Measurements from ENCODE around the gene BRINP1. TPM values are rescaled to one million over a fixed set of nuclear protein-coding genes. Genes with fewer than 3 reads are reported as not detected.

BRINP1 gene, protein sequence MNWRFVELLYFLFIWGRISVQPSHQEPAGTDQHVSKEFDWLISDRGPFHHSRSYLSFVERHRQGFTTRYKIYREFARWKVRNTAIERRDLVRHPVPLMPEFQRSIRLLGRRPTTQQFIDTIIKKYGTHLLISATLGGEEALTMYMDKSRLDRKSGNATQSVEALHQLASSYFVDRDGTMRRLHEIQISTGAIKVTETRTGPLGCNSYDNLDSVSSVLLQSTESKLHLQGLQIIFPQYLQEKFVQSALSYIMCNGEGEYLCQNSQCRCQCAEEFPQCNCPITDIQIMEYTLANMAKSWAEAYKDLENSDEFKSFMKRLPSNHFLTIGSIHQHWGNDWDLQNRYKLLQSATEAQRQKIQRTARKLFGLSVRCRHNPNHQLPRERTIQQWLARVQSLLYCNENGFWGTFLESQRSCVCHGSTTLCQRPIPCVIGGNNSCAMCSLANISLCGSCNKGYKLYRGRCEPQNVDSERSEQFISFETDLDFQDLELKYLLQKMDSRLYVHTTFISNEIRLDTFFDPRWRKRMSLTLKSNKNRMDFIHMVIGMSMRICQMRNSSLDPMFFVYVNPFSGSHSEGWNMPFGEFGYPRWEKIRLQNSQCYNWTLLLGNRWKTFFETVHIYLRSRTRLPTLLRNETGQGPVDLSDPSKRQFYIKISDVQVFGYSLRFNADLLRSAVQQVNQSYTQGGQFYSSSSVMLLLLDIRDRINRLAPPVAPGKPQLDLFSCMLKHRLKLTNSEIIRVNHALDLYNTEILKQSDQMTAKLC
- total RNA-seq: 0.26 and 1.9 TPM in 2 replicates

DNA sequence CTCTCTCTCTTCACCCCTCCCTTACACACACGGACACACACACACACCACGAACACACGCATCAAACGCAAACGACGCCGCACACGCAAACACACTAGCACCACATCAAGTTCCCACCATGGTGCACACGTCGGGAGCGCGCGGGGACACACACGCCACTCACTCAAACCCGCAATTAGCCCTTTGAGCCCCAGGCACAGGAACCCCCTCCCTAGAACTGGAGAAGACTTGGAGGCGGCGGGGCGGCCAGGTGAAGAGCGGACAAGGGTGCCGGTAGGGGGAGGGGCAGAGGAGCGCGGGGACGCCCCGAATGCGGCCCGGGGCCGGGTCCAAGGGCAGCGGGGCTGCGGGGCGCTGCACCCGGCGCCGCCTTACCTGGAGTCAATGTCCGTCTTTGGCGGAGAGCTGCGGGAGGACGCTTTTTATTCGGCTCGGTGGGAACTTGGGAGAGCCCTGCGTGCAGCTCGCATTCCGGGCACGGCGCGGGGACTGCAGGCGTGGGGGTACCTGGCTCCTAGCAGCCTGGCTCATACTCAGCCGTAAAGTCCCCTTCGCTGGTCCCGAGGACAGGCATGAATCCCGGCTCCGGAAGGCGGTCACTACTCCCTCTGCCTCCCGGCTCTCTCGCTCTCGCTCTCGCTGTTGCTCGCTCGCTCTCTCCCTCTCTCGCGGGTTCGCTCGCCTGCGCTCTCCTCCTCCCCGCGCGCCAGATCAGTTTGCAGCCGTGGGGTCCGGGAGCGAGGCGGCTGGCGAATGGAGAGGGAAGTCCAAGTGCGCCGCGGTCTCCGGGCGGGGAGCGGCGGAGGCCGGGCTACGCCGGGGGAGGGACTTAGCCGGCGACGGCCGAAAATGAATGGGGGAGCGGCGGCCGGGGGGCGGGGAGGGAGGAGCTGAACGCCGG is at the start of gene BRINP1:
Gene BRINP1 (minus strand): TSS at position 755 of the 901 bp plus-strand sequence. CDS start 56,080 bp downstream, outside the sequence.
- peak in 1 of 2 donors; percentile 8 for DNase-seq (ENCODE audit: low read depth in 2 of 2)

DNA sequence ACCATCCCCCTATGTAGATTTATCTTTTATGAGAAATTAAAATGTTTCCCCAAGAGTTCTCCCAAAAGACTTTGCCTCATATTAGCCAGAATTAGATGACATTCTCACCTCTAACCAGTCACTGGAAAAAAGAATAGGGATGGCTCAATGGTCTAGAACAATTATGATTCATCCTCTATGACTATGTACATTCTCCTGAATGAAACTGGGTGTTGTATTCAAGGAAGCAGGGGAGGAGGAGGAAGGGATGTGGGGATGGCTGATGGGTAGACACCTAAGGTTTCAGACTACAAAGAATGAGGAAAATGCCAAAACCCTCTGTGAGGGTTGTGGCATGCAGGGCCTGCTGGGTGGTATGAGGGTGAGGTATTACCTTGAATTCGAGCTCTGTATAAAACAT is 49.5 kb upstream of the BRINP1 start:
- DNase-seq (ENCODE audit: low read depth in 2 of 2): no peak

DNA sequence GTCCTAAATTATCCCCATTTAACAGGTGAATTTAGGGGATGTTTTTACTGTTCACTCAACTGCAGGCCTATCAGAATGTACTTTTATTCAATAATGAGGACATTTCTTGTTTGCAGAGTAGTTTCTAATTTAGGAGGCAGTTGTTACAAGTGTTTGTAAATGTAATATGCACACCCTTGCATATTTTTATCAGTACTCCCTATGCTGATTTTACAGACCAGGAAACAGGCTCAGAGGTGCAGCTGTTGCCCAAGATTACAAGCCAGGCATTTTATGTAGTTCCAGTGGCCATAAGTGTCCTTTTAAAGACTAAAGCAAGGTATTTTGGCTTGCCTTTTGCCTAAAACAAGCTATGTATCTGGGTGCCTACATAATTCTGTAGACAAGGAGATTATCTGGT is 47.6 kb upstream of the BRINP1 start:
- DNase-seq (ENCODE audit: low read depth in 2 of 2): no peak

DNA sequence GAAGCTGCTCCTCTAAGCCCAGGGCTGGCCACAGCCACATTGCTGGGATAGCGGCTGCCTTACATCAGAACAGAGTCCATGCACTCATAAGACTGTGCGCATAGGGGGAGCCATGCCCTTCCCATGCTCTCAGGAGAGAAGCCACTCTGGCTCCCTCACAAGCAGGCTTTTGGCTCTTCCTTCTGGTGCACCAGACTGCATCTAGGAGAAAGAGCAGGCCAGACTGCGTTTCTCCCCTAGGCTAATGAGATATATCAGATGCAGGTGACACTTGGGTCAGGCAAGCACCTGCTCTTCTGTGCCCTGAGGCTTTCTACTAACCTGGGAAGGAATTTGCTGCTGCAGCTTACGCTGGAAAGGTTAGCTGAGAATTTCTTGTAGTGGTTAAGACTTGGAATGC is 43.2 kb upstream of the BRINP1 start:
- no peak for DNase-seq (ENCODE audit: low read depth in 2 of 2)

DNA sequence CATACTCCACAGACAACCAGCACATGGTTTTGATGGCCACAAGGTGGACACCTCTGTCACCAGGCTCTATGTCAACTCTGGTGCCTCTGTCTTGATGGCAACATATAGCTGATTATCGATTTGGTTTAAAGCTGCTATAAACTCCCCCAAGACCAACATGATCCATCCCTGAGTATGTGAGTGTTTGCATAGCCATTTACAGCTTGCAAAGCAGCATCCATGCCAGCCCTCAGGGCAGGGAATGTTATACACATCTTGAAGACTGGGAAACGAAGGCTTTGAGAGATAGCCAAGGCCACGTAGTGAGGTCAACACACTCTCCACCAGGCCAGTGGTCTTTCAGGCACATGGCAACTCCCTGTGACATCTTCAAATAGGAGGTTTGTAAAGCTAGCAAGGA is 40.3 kb upstream of the BRINP1 start:
- DNase-seq (ENCODE audit: low read depth in 2 of 2): no peak

DNA sequence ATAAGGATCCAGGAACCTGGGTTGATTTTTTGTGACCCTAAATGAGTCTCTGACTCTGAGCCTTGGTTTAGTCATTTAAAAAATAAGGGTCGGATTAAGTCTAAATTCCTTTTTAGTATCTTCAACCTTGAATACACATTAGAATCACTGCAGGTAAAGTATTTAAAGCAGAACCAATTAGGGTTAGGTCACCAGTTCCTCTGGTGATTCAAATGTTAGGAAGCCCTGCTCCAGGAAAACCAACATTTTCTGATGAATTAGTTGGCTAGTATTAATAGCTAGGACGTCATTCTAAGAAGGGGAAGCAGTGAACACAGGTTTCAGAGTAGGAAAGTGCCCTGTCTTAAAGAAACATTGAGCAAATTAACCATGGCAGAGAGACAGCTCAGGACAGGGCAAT is 31.4 kb upstream of the BRINP1 start:
- no peak for DNase-seq (ENCODE audit: low read depth in 2 of 2)

DNA sequence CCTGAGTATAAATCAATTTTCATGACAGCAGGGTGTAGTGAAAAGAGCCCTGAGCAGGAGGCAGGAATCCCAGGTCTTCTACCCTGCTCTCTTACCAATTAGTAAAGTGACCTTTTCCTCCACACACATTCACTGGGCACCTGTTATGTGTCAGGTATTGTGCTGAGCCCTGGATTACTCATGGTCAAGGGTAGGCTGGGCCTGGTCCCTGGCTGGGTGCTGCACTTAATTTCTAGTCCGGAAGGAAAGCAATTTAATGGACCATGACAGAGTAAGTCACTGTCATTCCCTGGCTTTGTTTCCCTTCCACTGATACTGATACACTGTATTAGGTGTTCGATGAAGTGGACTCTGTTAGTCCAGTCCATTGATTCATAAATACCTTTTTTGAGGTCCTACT is 29.1 kb upstream of the BRINP1 start:
- no peak for DNase-seq (ENCODE audit: low read depth in 2 of 2)

DNA sequence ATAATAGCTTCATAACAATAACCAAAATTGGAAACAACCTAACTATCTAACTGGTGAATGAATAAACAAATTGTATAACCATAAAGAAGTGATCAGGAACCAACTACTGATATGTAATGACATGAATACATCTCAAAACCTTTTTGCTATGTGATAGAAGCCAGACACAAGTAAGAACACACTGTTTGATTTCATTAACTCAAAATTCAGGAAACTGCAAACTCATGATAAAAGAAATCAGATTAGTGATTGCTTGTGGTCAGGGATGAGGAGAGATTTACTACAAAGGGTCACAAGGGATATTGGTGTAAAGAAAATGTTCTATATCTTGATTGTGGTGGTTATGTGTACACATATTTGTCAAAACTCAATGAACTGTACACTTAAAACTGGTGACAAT is 22.6 kb upstream of the BRINP1 start:
- no peak for DNase-seq (ENCODE audit: low read depth in 2 of 2)

DNA sequence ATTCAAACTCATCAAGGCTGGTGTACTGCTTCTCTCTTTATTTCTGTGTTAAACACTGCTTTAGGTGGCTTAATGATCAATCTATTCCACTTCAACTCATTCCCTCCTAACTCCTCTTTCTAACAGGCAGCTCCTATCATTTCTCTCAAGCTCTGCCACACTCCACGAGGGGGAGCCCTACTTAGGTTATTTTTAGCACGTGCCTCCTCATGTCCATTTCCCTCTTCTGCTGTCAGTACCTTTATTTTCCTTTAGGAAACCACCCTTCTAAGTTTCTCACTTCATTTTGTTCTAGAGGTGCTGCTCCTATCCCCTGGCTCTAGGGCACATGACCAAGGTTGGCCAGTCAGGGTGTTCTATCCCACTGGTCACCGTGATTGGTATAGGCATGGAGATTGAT is 6.7 kb upstream of the BRINP1 start:
- peak in 1 of 2 donors; percentile 23 for DNase-seq (ENCODE audit: low read depth in 2 of 2)

DNA sequence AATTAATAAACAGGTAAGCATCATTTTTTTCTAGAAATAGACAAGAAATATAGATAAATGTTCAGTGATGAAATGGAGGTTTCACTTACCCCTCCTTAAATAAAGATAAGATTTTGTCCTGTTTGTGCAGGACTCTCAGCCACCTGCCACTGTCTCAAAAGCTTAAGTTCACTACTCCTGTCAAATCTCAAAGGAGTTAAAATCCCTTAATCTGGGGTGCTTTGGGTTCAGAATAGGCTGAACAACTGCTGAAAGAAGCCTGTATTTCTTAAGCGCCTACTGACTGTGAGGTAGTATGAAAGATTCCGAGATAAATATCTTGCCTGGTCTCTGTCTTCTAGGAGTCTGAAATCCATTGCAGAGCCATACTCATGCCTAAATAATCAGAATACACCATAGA is 3.7 kb upstream of the BRINP1 start:
- no peak for DNase-seq (ENCODE audit: low read depth in 2 of 2)

DNA sequence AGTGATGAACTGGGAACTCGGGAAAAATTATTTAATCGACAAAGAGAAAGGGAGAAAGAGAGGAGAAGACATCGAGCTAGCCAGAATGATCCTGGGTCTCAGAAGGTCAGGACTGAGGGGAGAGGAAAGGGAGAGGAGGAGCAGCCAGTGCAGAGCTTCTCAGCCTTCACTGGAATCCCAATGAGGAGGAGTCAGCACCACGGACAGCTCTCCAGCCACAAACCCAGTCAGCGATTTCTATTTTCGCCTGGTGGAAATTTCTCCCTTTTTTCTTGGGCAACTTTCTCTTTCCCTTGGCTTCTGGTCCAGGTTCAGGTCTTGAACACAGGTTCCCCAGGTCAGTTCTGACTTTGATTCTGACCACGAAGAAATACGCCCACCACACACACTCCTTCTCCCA is 1.6 kb upstream of the BRINP1 start:
- peak in 1 of 2 donors; percentile 43 for DNase-seq (ENCODE audit: low read depth in 2 of 2)

DNA sequence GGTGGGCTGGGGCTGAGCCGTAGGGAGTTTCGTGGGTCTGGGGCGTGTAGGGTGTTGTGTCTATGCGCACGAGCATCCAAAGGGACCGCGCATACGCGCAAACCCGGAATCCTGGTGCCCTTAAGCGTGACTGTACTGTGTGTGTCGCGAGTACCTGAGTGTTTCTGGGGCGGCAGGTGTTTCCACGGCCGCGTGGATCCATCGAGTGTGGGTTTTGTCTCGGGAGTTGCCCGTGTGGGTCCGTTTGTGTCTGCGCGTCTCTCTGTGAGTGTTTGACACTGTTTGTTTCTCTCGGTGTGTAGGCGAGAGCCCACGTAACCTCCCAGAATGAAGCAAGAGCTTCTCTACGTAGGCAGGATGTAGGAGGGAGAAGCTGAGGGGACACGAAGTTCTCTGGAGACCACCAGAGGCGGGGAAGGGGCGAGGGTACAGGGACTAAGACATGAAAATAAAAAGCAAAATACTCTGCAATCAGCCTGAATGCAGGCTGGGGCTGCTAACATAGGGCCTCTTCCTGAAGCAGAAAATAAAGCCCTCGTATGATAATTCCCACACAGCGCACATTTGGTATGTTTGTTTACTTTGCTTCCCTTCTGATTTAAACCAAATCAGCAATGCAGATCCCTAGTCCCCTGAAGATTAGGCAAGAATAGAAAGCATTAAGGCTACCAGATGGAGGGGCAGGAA is 588 bp upstream of the BRINP1 start:
- DNase-seq (ENCODE audit: low read depth in 2 of 2): no peak

DNA sequence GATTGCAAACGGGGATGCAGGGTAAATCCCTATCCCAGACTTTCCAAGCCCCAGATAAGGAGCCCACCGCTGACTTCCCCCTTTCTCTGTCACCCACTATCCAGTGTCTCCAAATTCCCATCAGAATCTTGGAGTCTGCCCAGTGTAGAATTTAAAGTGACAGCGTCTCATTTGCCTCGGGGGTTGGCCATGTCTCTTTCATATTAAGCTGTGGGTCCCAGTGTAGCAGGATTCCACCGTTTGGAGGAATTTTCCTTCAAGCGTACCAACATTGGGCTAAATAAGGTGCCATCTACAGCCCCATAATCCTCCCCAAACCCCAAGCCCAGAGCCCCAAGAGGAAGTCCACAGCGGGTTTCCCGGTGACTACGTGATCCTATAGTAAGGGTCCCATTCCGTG is 1.1 kb downstream of the BRINP1 start:
- DNase-seq (ENCODE audit: low read depth in 2 of 2): no peak

DNA sequence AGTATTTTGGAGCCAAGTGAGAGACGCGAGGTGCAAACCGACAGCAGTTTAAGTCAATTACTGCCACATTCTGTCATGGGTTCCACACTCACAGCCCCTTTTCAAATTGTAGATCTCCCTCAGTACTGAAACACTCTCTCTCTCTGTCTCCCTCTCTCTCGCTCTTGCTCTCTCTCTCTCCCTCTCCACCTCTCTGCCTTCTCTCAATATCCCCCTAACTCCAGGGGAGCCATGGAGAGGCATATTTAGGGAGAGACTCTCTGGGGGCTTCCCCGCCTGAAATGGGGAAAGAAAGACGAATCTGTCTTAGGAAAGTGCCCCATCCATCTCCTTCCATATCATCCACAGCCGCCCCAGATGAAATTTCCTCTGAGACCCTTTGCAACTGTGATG is 1.6 kb downstream of the BRINP1 start:
- DNase-seq (ENCODE audit: low read depth in 2 of 2): no peak

DNA sequence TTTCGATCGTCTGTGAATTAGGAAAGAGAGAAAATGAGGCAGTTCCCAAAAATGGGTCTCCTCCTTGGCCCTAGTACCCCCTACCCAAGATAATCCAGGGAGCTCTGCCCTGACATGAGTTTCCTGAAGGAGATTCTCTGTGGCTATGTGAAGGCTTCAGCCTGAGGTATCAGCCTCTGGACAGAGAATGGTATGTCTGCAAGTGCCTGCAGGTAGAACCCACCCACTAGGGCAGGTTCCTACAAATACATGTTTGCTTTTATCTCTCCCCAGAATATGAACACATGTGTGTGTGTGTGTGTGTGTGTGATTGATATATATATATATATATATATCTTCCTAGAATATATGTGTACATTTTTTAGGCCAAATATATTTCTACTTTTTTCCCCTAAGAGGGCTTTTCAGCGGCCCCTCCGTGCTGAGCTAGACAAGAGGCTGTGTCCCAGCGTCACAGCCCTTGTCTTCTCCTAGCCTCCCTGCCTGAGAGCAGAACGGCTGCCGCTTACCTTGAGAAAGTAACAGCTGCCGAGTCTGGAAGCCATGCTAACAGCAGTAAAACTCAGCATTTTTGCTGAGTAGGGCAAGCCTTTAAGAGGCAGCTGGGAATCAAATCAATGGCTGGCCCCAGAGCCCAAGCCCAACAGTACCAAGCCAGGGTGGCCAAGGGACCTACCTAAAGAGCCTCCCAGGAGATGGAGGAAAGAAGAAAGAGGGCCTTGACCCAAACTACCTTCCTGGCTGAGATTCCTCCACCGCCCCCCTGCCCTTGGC is 2.1 kb downstream of the BRINP1 start:
- no peak for DNase-seq (ENCODE audit: low read depth in 2 of 2)

DNA sequence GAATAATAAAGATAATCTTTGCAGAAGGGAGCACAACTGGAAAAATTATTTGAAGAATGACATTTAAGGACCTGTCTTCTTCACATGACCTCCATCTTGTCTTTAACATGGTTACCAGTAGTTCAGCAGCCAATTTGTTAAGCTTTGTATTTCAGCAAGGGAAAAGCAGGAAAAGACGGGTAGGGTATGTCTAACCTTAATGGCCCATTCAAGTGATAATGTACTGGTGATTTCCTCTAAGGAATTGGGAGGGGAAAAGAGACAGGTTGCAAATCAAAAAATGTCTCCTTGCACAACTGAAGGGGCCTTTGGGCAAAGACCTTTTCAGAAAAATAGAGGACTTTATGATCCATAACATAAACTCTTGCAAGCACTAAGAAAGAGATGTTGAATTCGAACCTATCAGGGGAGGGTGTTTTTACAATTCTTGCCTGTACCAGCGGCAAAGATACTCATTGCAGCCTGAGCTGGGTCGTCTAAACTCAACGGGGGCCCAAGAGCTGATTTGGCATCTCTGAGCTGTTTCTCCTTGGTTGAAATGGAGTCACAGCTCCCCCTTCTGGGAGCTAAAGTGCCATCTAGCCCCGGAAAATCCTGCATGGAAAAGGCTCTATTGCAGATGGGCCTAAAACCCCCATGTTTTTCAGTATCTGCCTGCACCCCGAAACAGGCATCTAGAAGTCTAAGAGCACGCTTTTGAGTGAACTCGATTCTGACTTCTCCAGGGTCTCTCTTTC is 3.8 kb downstream of the BRINP1 start:
- DNase-seq (ENCODE audit: low read depth in 2 of 2): peak; percentile 22 to 43

DNA sequence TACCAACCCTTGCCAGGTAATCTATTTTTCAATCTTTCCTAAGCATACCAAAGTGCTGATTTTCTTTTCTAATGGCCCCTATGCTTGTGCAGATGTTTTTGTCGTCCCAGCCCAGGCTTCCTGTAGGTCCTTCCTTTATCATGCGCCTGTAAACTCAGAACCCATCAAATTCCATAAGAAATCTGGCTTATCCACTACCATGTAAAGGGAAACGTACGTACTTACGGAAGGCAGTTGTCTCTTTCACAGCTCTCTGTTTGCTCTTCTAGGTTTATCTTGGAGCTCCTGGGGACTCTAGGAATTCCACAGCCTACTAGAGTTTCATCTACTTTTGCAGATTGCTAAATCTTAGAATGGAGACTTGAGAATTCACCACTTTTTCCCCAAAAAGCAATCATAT is 9.0 kb downstream of the BRINP1 start:
- no peak for DNase-seq (ENCODE audit: low read depth in 2 of 2)

DNA sequence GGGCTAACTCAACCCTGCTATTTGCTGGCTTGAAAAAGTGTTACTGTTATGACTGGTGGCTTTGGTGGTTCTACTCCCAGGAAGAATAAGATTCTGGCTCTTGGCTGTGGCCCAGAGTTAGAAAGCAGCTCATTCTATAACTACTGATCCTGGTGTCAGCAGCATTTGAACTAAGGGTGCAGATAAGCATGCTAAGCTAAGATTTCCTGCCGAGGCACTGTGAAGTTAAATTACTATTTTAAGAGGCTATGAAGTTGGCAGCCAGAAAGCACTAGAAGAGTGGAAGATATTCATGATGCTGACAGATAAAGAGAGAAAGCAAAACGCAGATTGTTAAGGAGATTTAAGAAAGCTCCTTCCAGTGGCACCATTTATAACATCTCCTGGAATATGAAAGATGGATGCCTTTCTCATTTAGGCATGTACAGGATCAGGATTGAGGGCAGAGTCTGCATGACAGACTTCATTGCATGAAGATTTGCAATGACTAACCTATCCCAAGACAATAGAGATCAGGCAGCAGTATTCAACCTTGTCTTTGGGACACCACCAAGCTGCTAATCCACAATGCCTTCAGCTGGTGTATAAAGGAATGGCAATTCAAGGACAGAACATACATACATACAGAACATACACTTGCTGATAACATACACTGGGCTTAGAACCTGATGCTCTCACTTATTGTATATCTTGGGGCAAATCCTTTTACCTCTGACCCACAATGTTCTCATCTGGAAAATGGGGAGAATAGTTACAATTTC is 11.7 kb downstream of the BRINP1 start:
- DNase-seq (ENCODE audit: low read depth in 2 of 2): no peak

DNA sequence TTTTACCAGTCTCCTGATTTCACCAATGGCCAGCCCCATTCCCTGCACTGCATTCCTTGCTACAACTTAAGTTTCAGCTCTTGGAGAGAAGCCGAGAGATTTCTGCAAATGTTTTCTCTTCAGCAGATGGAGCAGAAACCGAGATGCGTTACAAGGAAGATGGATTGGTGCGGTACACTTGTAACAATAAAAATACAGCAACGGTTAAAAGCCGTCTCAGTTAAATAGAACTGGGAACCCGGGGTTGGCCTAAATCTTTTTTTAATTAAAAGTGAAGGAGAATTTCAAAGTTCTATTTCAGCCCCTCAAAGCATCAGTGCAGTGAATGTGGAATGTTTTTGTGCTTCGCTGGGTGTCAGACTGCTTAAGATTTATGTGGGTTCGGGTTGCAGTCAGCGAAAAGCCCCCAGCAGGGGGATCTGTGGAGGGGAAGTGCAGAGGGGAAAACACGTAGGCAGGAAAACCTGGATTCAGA is 19.8 kb downstream of the BRINP1 start:
- no peak for DNase-seq (ENCODE audit: low read depth in 2 of 2)
